B cell (primary cell): ENCODE data around the gene POT1.

Experiments used
- CTCF ChIP-seq: fragments of 200-600 bp; IDR thresholded peaks from one replicate; pipeline ENCODE4 v1.8.0; 2022; ENCODE audit warnings: antibody characterized with exemption, mild to moderate bottlenecking
- EZH2 ChIP-seq: IDR thresholded peaks from 2 replicates; pipeline ENCODE4 v1.6.1; 2012; ENCODE audit warnings: borderline replicate concordance, low read depth, mild to moderate bottlenecking, moderate library complexity, low read length; ENCODE audit not compliant: insufficient read depth, poor library complexity, severe bottlenecking

DNA sequence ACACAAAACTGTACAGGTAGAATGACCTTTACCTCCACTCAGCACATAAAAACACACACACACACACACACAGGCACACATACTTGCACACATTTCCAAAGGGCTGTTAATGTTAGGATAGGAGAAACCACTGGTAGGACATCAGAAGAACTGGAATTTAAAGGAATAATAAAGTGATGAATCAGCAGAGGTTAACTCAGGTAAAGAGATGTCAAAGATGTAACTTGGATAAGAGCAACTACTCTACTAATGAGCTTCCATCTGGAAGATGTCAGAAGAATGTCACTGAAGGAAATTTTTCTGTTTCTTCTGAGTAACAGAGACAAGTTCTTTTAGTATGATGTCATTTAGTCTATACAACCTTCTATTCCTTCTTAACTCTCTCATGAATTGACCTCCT is 137.6 kb downstream of the POT1 start:
- TF ChIP-seq EZH2 (no peak), CTCF (no peak)
